Mesothelial cell of epicardium (in vitro differentiated cells): ENCODE results near the gene BAG5. TPM values are rescaled to one million over a fixed set of nuclear protein-coding genes. Genes with fewer than 3 reads are reported as not detected.

Experiments used
- DNase-seq, 2 experiments: peaks; one replicate each; pipeline ENCODE4 v3.0.0; 2021; ENCODE audit warnings: low spot score in 2 of 2; ENCODE audit not compliant: unreplicated experiment in 2 of 2
- H3K27ac Mint-ChIP-seq: 2 replicates; pipeline ENCODE4 v1.8.0; 2021; ENCODE audit warnings: mixed read lengths
- H3K27me3 Mint-ChIP-seq: 2 replicates; pipeline ENCODE4 v1.8.0; 2021; ENCODE audit warnings: low read depth, mixed read lengths
- H3K36me3 Mint-ChIP-seq: 2 replicates; pipeline ENCODE4 v1.8.0; 2021; ENCODE audit warnings: mixed read lengths
- H3K4me1 Mint-ChIP-seq: 2 replicates; pipeline ENCODE4 v1.8.0; 2021; ENCODE audit warnings: mixed read lengths
- H3K4me3 Mint-ChIP-seq: 2 replicates; pipeline ENCODE4 v1.8.0; 2021; ENCODE audit warnings: mild to moderate bottlenecking, moderate library complexity, mixed read lengths
- H3K9me3 Mint-ChIP-seq: 2 replicates; pipeline ENCODE4 v1.8.0; 2021; ENCODE audit warnings: mixed read lengths
- total RNA-seq: library from RNA; stranded (reverse); gene quantifications from 3 replicates; pipeline ENCODE4 v1.2.1, GENCODE V29; 2021
- TF ChIP-seq, protein P1 (sequence below): fragments of 200-600 bp; sonication (generic); IDR thresholded peaks from one replicate; pipeline ENCODE4 v1.5.0; 2021; ENCODE audit warnings: antibody characterized with exemption; ENCODE audit not compliant: unreplicated experiment

Gene BAG5
- total RNA-seq, 1 donor from 2014 or later = 22.2 TPM

DNA sequence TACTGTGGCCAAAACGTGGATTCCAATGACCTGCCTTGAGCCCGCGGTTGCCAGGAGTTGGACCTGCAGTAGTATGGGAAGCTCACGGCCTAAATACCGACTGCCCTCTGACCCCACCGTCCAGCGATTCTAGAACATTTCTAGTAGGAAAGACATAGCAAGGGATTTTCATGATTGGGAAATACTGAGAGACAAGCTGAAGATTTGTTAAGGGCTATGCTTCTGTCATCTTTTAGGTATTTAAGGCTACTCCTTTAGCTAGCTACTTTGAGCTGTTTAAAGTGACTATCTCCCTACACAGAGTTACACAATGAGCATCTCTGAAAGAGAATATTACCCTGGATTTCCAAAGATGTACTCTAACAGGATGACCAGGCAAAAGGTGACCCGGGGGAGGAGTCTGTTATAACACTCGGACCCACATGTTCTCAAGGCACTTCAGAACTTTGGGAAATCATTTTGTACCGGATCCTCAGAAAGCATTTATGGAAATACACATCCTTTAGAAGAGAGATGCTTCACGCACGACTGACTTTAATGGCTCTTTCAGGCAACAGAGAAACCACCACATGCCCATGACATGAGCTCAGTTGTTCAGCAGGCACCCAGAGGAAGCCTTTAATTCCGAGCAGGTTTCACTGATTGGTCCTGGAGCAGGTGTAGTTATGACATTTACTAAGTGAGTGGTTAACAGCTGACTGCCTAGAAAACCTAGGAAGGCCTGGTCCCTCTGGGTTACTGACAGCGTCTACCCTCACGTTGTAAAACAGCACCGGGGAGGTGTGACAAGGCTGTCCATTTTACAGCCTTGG, 4.2 kb downstream of the BAG5 start:
- Mint-ChIP-seq H3K4me1 (peaks cover 20% of the 10 kb centered on the region), H3K27ac (peak overlapping the region; percentile 19), H3K36me3 (peaks cover 18% of the 10 kb centered on the region), H3K4me3 (no peak overlapping the region), H3K9me3 (no peaks in the 10 kb centered on the region), H3K27me3 (no peaks in the 10 kb centered on the region)
- TF ChIP-seq, protein P1, sequence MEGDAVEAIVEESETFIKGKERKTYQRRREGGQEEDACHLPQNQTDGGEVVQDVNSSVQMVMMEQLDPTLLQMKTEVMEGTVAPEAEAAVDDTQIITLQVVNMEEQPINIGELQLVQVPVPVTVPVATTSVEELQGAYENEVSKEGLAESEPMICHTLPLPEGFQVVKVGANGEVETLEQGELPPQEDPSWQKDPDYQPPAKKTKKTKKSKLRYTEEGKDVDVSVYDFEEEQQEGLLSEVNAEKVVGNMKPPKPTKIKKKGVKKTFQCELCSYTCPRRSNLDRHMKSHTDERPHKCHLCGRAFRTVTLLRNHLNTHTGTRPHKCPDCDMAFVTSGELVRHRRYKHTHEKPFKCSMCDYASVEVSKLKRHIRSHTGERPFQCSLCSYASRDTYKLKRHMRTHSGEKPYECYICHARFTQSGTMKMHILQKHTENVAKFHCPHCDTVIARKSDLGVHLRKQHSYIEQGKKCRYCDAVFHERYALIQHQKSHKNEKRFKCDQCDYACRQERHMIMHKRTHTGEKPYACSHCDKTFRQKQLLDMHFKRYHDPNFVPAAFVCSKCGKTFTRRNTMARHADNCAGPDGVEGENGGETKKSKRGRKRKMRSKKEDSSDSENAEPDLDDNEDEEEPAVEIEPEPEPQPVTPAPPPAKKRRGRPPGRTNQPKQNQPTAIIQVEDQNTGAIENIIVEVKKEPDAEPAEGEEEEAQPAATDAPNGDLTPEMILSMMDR = no peak
- DNase-seq = no peak

- Mint-ChIP-seq H3K4me3 (no peak overlapping the region), H3K27ac (no peak overlapping the region), H3K4me1 (peaks cover 20% of the 10 kb centered on the region)
Observed at GRCh38 chr14:103556946-103557758, 5.3 kb downstream of the BAG5 start.

GRCh38 chr14:103555559-103556337, 6.7 kb downstream of the BAG5 start:
- H3K9me3 Mint-ChIP-seq = no peaks in the 10 kb centered on the region
- peaks cover 19% of the 10 kb centered on the region for H3K36me3 Mint-ChIP-seq
- no peak overlapping the region for H3K27ac Mint-ChIP-seq
- TF ChIP-seq, protein P1 = no peak
- no peak for DNase-seq
- H3K4me1 Mint-ChIP-seq = peaks cover 8% of the 10 kb centered on the region
- H3K4me3 Mint-ChIP-seq = no peak overlapping the region
- no peaks in the 10 kb centered on the region for H3K27me3 Mint-ChIP-seq

More at GRCh38 chr14:103556946-103557758, 5.3 kb downstream of the BAG5 start:
- no peak for DNase-seq
- H3K36me3 Mint-ChIP-seq = peaks cover 20% of the 10 kb centered on the region
- H3K27me3 Mint-ChIP-seq = no peaks in the 10 kb centered on the region
- TF ChIP-seq, protein P1 = no peak
- H3K9me3 Mint-ChIP-seq = no peaks in the 10 kb centered on the region

- H3K9me3 Mint-ChIP-seq = no peaks in the 10 kb centered on the region
- H3K4me1 Mint-ChIP-seq = peaks cover 5% of the 10 kb centered on the region
- H3K36me3 Mint-ChIP-seq = peaks cover 2% of the 10 kb centered on the region
- DNase-seq = no peak
- no peak overlapping the region for H3K4me3 Mint-ChIP-seq
- H3K27ac Mint-ChIP-seq = no peak overlapping the region
- TF ChIP-seq, protein P1 = no peak
- no peaks in the 10 kb centered on the region for H3K27me3 Mint-ChIP-seq
Observed at GRCh38 chr14:103552846-103553210, 9.6 kb downstream of the BAG5 start.

GRCh38 chr14:103552011-103552845, 10.2 kb downstream of the BAG5 start:
- Mint-ChIP-seq H3K4me1 (peaks cover 5% of the 10 kb centered on the region), H3K4me3 (no peak overlapping the region), H3K9me3 (no peaks in the 10 kb centered on the region), H3K27ac (no peak overlapping the region), H3K36me3 (peaks cover 2% of the 10 kb centered on the region), H3K27me3 (no peaks in the 10 kb centered on the region)
- DNase-seq = no peak
- TF ChIP-seq, protein P1 = no peak
